ENCODE results near the gene RPS6KA2. TPM values are rescaled to one million over a fixed set of nuclear protein-coding genes. Genes with fewer than 3 reads are reported as not detected.

Gene RPS6KA2
- total RNA-seq, 4 donors from 2014 or later: 64.9 to 101 (median 81.6) TPM

DNA sequence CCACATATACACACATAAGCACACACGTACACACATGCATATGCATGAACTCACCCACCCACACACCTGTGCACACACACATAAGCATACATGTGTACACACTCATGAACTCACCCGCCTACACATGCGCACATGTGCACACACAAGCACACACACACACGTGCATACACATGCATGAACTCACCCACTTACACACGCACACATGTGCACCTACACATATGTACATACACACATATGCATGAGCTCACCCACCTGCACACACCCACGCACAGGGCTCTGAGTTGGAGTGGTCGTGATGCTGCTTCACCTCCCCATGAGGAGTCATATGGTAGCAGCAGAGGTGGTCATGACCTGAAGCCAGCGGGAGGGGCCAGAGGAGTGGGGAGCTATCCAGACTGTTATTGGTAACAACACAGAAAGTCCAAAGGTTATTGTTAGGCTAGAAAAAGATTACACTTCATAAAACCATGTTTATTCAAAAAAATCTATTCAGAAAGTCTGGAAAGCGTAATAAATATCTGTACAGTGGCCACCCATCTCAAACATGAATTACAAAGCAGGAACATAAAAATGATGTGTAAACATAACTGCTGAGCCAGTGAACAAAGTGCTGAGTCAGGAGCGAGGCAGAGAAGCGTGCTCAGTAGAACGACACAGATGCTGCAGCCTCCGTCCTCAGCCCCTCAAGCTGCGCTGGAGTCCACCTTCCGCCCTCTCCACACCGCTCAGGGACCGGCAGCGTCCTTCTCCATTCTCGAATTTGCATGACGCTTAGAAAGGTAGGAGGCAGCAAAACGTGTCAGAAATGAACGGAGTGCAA is 217.9 kb downstream of the RPS6KA2 start:
- no peaks in the 10 kb centered on the region for H3K9me3 ChIP-seq
- intact Hi-C loops (cut with DNase I): no loop called here
- H3K36me3 ChIP-seq: peaks cover 21 to 22% of the 10 kb centered on the region in 2 donors
- TF ChIP-seq CTCF (IDR thresholded peaks at IDR 0.05) (no peak), POLR2A (IDR thresholded peaks at IDR 0.05) (no peak)
- no peak overlapping the region for H3K27ac ChIP-seq
- H3K27me3 ChIP-seq: no peaks in the 10 kb centered on the region
- no peak overlapping the region for H3K4me3 ChIP-seq (replicated peaks in 1 of 3)
- DNase-seq: no peak
- no peaks in the 10 kb centered on the region for H3K4me1 ChIP-seq
- 80 to 81% methylated on average over 22 of the region's 22 CpGs for WGBS, 2 donors

- DNase-seq: no peak
- intact Hi-C loops (cut with DNase I): no loop called here
- Histone ChIP-seq H3K27me3 (no peaks in the 10 kb centered on the region), H3K9me3 (no peaks in the 10 kb centered on the region), H3K4me3 (replicated peaks in 1 of 3) (no peak overlapping the region), H3K36me3 (peaks cover 0 to under 1% of the 10 kb centered on the region in 2 donors), H3K4me1 (no peaks in the 10 kb centered on the region), H3K27ac (no peak overlapping the region)
- WGBS, 2 donors: 77 to 100% methylated on average over 2 to 12 of the region's 12 CpGs
- TF ChIP-seq POLR2A (IDR thresholded peaks at IDR 0.05): no peak
- TF ChIP-seq CTCF (IDR thresholded peaks at IDR 0.05): no peak
Measured at GRCh38 chr6:166406197-166406596, 220.9 kb downstream of the RPS6KA2 start.

GRCh38 chr6:166405386-166405785 is 221.7 kb downstream of the RPS6KA2 start:
- H3K4me3 ChIP-seq (replicated peaks in 1 of 3): no peak overlapping the region
- DNase-seq: no peak
- H3K36me3 ChIP-seq: no peaks in the 10 kb centered on the region
- WGBS, 2 donors: 46 to 77% methylated on average over 4 to 6 of the region's 7 CpGs
- no peaks in the 10 kb centered on the region for H3K9me3 ChIP-seq
- no peak for TF ChIP-seq POLR2A (IDR thresholded peaks at IDR 0.05)
- TF ChIP-seq CTCF (IDR thresholded peaks at IDR 0.05): no peak
- H3K4me1 ChIP-seq: no peaks in the 10 kb centered on the region
- H3K27me3 ChIP-seq: no peaks in the 10 kb centered on the region
- intact Hi-C loops (cut with DNase I): no loop called here
- no peak overlapping the region for H3K27ac ChIP-seq

DNA sequence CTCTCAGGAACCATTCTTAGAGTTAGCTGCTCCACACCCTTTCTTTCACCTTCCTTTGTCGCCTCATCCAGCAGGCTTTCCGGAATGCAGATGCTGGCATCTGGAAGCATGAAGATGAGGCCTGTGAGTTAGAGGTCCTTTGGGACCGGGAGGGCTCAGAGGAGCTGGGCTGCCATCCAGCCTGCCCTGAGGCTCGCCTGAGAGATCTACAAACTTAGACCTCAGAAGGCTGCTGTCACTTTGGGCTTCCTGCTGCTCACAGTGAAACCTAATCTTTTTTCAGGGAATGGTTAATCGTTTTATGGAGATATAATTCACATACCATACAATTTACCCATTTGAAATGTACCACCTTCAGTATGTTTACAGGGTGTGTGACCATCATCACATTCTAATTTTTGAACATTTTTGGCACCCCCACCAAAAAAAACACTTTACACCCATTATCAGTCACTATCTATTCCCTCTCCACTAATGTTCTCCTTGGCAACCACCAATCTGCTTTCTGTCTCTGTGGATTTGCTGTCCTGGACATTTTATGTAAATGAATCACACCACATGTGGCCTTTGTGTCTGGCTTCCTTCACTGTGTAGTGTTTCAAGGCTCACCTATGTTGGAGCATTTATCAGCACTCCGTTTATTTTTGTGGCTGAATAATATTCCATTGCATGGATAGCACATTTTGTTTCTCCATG is 224.3 kb downstream of the RPS6KA2 start:
- Histone ChIP-seq H3K36me3 (no peaks in the 10 kb centered on the region), H3K4me3 (replicated peaks in 1 of 3) (no peak overlapping the region), H3K27ac (no peak overlapping the region), H3K4me1 (no peaks in the 10 kb centered on the region), H3K9me3 (no peaks in the 10 kb centered on the region), H3K27me3 (no peaks in the 10 kb centered on the region)
- DNase-seq: no peak
- intact Hi-C loops (cut with DNase I): no loop called here
- TF ChIP-seq POLR2A (IDR thresholded peaks at IDR 0.05): no peak
- no peak for TF ChIP-seq CTCF (IDR thresholded peaks at IDR 0.05)
- 65 to 67% methylated on average over 6 of the region's 6 CpGs for WGBS, 2 donors
